GM12878 (cell line): Measurements from ENCODE around the gene DCAF12. TPM values are rescaled to one million over a fixed set of nuclear protein-coding genes. Genes with fewer than 3 reads are reported as not detected.
A peak's percentile ranks its signal among the peaks of the same experiment; 100 is the strongest.

Experiments used
- ATAC-seq: fragments of 200-7000 bp; cut with Tn5 transposase; 3 replicates; pipeline ENCODE4 v1.9.1; 2020; ENCODE audit warnings: mild to moderate bottlenecking, moderate library complexity
- BruUV-seq: library from RNA; stranded (reverse); fragments of 400-500 nt; replicated peaks from 2 replicates; lab custom pipeline; 2021; lab: Mats Ljungman, UMichigan
- CTCF ChIA-PET: fragments of 300-600 bp; sonication (Branson Sonifier 250); formaldehyde crosslinking; extraction: SDS; loops from one replicate; lab custom pipeline; 2021; ENCODE audit warnings: inconsistent platforms; lab: Yijun Ruan, JAX
- POLR2A ChIA-PET: fragments of 350-600 bp; formaldehyde crosslinking; extraction: SDS; loops from one replicate; lab custom pipeline; 2021; ENCODE audit warnings: inconsistent platforms; lab: Charles Lee
- RAD21 ChIA-PET: fragments of 300-600 bp; sonication (Branson Sonifier 250); formaldehyde crosslinking; loops from one replicate; lab custom pipeline; 2023; ENCODE audit warnings: antibody characterized with exemption; ENCODE audit not compliant: unreplicated experiment; lab: Charles Lee
- SMC1A ChIA-PET: fragments of 300-600 bp; sonication (Branson Sonifier 250); formaldehyde crosslinking; loops from one replicate; lab custom pipeline; 2023; ENCODE audit not compliant: unreplicated experiment, uncharacterized antibody; lab: Charles Lee
- DNase-seq: peaks from one replicate; pipeline ENCODE4 v3.0.0-alpha.2; 2011; ENCODE audit warnings: low read depth, low spot score
- FAIRE-seq: peaks from 3 replicates; lab custom pipeline; 2011; peaks lifted over from hg19 to GRCh38; lab: Jason Lieb, UNC
- H2AFZ ChIP-seq: 2 replicates; pipeline ENCODE4 v1.6.0; 2011; ENCODE audit warnings: low read depth, low read length, control low read depth; ENCODE audit not compliant: control insufficient read depth
- H3K27ac ChIP-seq: 2 replicates; pipeline ENCODE4 v1.5.1; 2011; ENCODE audit warnings: control low read depth; ENCODE audit not compliant: control insufficient read depth, insufficient read depth
- H3K27me3 ChIP-seq, 2 experiments: replicated peaks in 1 of 2; 2 replicates each; pipeline versions ENCODE4 v1.6.0 to v1.6.1; 2011; ENCODE audit warnings: low read length in 1 of 2; ENCODE audit not compliant: control insufficient read depth in 2 of 2, insufficient read depth in 2 of 2
- H3K36me3 ChIP-seq, 2 experiments: 2 replicates each; pipeline ENCODE4 v1.5.1; 2011; ENCODE audit warnings: low read length in 1 of 2; ENCODE audit not compliant: control insufficient read depth in 2 of 2, insufficient read depth in 2 of 2
- H3K4me1 ChIP-seq: 2 replicates; pipeline ENCODE4 v1.6.1; 2011; ENCODE audit warnings: mild to moderate bottlenecking, low read length, moderate library complexity, mixed read lengths; ENCODE audit not compliant: control insufficient read depth, insufficient read depth
- H3K4me2 ChIP-seq: 2 replicates; pipeline ENCODE4 v1.6.0; 2011; ENCODE audit warnings: control low read depth; ENCODE audit not compliant: control insufficient read depth, insufficient read depth
- H3K4me3 ChIP-seq: fragments of 200-600 bp; sonication (generic); 2 replicates; pipeline ENCODE4 v1.5.1; 2016
- H3K79me2 ChIP-seq: 2 replicates; pipeline ENCODE4 v1.6.0; 2011; ENCODE audit warnings: low read length; ENCODE audit not compliant: control insufficient read depth, insufficient read depth
- H3K9ac ChIP-seq: 2 replicates; pipeline ENCODE4 v1.8.0; 2011; ENCODE audit warnings: low read length, control low read depth, mixed read lengths; ENCODE audit not compliant: control insufficient read depth, insufficient read depth
- H3K9me3 ChIP-seq: replicated peaks from 3 replicates; pipeline ENCODE4 v1.5.1; 2011; ENCODE audit warnings: mild to moderate bottlenecking, low read length; ENCODE audit not compliant: control insufficient read depth, insufficient read depth
- H4K20me1 ChIP-seq: 2 replicates; pipeline ENCODE4 v1.6.0; 2011; ENCODE audit not compliant: control insufficient read depth, insufficient read depth
- BRCA1 ChIP-seq: IDR thresholded peaks from 2 replicates; pipeline ENCODE4 v1.6.1; 2011; ENCODE audit warnings: low read depth, low read length, improper control_type of control experiment
- IKZF2 ChIP-seq, 2 experiments: fragments of 450-650 bp; IDR thresholded peaks; 2 replicates each; pipeline ENCODE4 v1.6.1; 2017; ENCODE audit warnings: mild to moderate bottlenecking in 2 of 2, moderate library complexity in 2 of 2
- MXI1 ChIP-seq: fragments of 150-350 bp; IDR thresholded peaks from 2 replicates; pipeline ENCODE4 v1.6.1; 2011; ENCODE audit warnings: low read depth, mild to moderate bottlenecking, inconsistent platforms, low read length, improper control_type of control experiment
- MYB ChIP-seq: fragments of 150-350 bp; IDR thresholded peaks from 2 replicates; pipeline ENCODE4 v1.6.1; 2014; ENCODE audit warnings: mild to moderate bottlenecking, low read depth, low read length, borderline replicate concordance
- NBN ChIP-seq: fragments of 450-650 bp; IDR thresholded peaks from 2 replicates; pipeline ENCODE4 v1.6.1; 2016
- NR2F1 ChIP-seq: fragments of 450-650 bp; conservative IDR thresholded peaks from 2 replicates; pipeline ENCODE4 v1.6.1; 2017; ENCODE audit warnings: mild to moderate bottlenecking
- PML ChIP-seq: IDR thresholded peaks from 2 replicates; pipeline ENCODE4 v1.6.1; 2012; ENCODE audit warnings: low read length, inconsistent platforms
- POLR2A ChIP-seq: IDR thresholded peaks from 2 replicates; pipeline ENCODE4 v1.6.1; 2011; ENCODE audit warnings: low read depth, mild to moderate bottlenecking, low read length
- RAD51 ChIP-seq: fragments of 450-650 bp; IDR thresholded peaks from 2 replicates; pipeline ENCODE4 v1.6.1; 2016; ENCODE audit warnings: moderate library complexity, mild to moderate bottlenecking, inconsistent platforms
- RELB ChIP-seq: fragments of 450-650 bp; IDR thresholded peaks from 2 replicates; pipeline ENCODE4 v1.6.1; 2017; ENCODE audit warnings: low read depth, mild to moderate bottlenecking, moderate library complexity
- RFX5 ChIP-seq: IDR thresholded peaks from 2 replicates; pipeline ENCODE4 v1.6.1; 2011; ENCODE audit warnings: low read depth, low read length, improper control_type of control experiment
- RUNX3 ChIP-seq: IDR thresholded peaks from 2 replicates; pipeline ENCODE4 v1.6.1; 2012; ENCODE audit warnings: low read length, inconsistent platforms
- SRF ChIP-seq, 2 experiments: IDR thresholded peaks; 2 replicates each; pipeline ENCODE4 v1.6.1; 2011; ENCODE audit warnings: low read depth in 2 of 2, low read length in 2 of 2, mild to moderate bottlenecking in 1 of 2, moderate library complexity in 1 of 2
- YBX1 ChIP-seq: fragments of 450-650 bp; IDR thresholded peaks from 2 replicates; pipeline ENCODE4 v1.6.1; 2016; ENCODE audit warnings: antibody characterized with exemption
- ZNF592 ChIP-seq: fragments of 450-650 bp; IDR thresholded peaks from 2 replicates; pipeline ENCODE4 v1.6.1; 2017; ENCODE audit warnings: mild to moderate bottlenecking, moderate library complexity
- WGBS: methylation state at CpG from one replicate; pipeline ENCODE4 v1.1.6; 2016; ENCODE audit warnings: low lambda C conversion rate; ENCODE audit not compliant: insufficient replicate concordance, insufficient coverage; ENCODE audit errors: missing lambda C conversion rate; 5-methylcytosine and 5-hydroxymethylcytosine counted together
- in situ Hi-C: fragments of 300-500 bp; cut with MboI; formaldehyde crosslinking; loops from 9 replicates; pipeline ENCODE4 v1.14.3; 2018; ENCODE audit warnings: mixed read lengths
- intact Hi-C: fragments of 100-400 bp; cut with micrococcal nuclease; formaldehyde crosslinking; loops from one replicate; pipeline ENCODE4 v1.14.2; 2022; ENCODE audit not compliant: unreplicated experiment
- polyA plus RNA-seq, 11 experiments: library from polyadenylated mRNA; depleted of rRNA in 4 of 11; unstranded in 6 of 11; stranded (reverse) in 5 of 11; fragments of >200 nt; fragmentation: Nextera tagmentation in 4 of 11; fragmentation: Illumina TruSeq in 1 of 11; extraction: Ambion mirVana in 4 of 11; extraction: Trizol in 1 of 11; gene quantifications; 1 replicate in 1 of 11; 2 replicates in 10 of 11; pipeline versions ENCODE4 v1.2.1 to v1.2.3, GENCODE V29; 2011 to 2016; ENCODE audit warnings: inconsistent platforms in 2 of 11, missing spikeins in 2 of 11, low read depth in 1 of 11
- total RNA-seq, 4 experiments: library from RNA; depleted of rRNA in 3 of 4; stranded (reverse); fragments of >200 nt in 3 of 4; fragmentation: Illumina TruSeq in 1 of 4; extraction: Trizol in 1 of 4; gene quantifications; 2 replicates each; pipeline versions ENCODE4 v1.2.1 to v1.2.3, GENCODE V29; 2013 to 2021
- TF ChIP-seq, protein P1 (sequence below): fragments of 450-650 bp; formaldehyde crosslinking; IDR thresholded peaks from 2 replicates; pipeline ENCODE4 v1.5.0; 2022; ENCODE audit warnings: mild to moderate bottlenecking, missing genetic modification characterization

The DCAF12 gene
- total and polyA plus RNA-seq, 10 of the 15 experiments (the other 5 are each of a cell fraction or from before 2014, with no cell fraction given): 11.7 to 57.6 (median 34.6) TPM

- RAD21 ChIA-PET: no interaction called here
- SMC1A ChIA-PET: interaction anchor here (0.6 to 1.3 kb wide), 4 partner anchors 46 to 232 kb away, joined by 3 to 4 read pairs (median 3); no protein-coding TSS in a partner anchor
- H3K4me1 ChIP-seq: peaks cover 4% of the 10 kb centered on the region
- POLR2A ChIA-PET: interaction anchor here (0.6 kb wide), 1 partner anchor 104 kb away, joined by 6 read pairs; no protein-coding TSS in a partner anchor
- no peaks in the 10 kb centered on the region for H3K27me3 ChIP-seq
- peaks cover 59% of the 10 kb centered on the region for H3K79me2 ChIP-seq
- DNase-seq (peak; percentile 17), ATAC-seq (no peak), FAIRE-seq (no peak)
- H3K9me3 ChIP-seq: no peaks in the 10 kb centered on the region
- no peaks in the 10 kb centered on the region; a peak in 2 of 4 replicates for H3K36me3 ChIP-seq
- H3K9ac ChIP-seq: peak overlapping the region; percentile 67
- CTCF ChIA-PET: interaction anchor here (3.7 kb wide), 1 partner anchor 26 kb away, joined by 21 read pairs; no protein-coding TSS in a partner anchor
- peak overlapping the region; percentile 82 for H3K4me2 ChIP-seq
- H4K20me1 ChIP-seq: no peaks in the 10 kb centered on the region
- TF ChIP-seq BRCA1 (no peak), POLR2A (no peak), ZNF592 (no peak), RELB (no peak), MXI1 (peak; percentile 35; the same call in 1 of the 2 replicates), YBX1 (no peak), MYB (no peak), RAD51 (peak; percentile 52; the same call in 1 of the 2 replicates), PML (no peak), NBN (no peak), SRF (IDR thresholded peaks at IDR 0.05; ENCODE audit: low read depth in 2 of 2, low read length in 2 of 2) (no peak), RUNX3 (peak; percentile 45), NR2F1 (no peak), IKZF2 (IDR thresholded peaks at IDR 0.05) (peak in 1 of 2 experiments; percentile 18; a peak in 1 of 4 replicates), RFX5 (no peak)
- TF ChIP-seq, protein P1, sequence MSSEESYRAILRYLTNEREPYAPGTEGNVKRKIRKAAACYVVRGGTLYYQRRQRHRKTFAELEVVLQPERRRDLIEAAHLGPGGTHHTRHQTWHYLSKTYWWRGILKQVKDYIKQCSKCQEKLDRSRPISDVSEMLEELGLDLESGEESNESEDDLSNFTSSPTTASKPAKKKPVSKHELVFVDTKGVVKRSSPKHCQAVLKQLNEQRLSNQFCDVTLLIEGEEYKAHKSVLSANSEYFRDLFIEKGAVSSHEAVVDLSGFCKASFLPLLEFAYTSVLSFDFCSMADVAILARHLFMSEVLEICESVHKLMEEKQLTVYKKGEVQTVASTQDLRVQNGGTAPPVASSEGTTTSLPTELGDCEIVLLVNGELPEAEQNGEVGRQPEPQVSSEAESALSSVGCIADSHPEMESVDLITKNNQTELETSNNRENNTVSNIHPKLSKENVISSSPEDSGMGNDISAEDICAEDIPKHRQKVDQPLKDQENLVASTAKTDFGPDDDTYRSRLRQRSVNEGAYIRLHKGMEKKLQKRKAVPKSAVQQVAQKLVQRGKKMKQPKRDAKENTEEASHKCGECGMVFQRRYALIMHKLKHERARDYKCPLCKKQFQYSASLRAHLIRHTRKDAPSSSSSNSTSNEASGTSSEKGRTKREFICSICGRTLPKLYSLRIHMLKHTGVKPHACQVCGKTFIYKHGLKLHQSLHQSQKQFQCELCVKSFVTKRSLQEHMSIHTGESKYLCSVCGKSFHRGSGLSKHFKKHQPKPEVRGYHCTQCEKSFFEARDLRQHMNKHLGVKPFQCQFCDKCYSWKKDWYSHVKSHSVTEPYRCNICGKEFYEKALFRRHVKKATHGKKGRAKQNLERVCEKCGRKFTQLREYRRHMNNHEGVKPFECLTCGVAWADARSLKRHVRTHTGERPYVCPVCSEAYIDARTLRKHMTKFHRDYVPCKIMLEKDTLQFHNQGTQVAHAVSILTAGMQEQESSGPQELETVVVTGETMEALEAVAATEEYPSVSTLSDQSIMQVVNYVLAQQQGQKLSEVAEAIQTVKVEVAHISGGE (CRISPR knock-in tag): no peak
- peak overlapping the region; percentile 35 for H3K27ac ChIP-seq
- H3K4me3 ChIP-seq: peak overlapping the region; percentile 85
- H2AFZ ChIP-seq: no peak overlapping the region
- intact Hi-C loops (no loop called here), in situ Hi-C loops (no loop called here)
- no TSS peak for BruUV-seq
- WGBS: 66% methylated on average over 5 of the region's 5 CpGs
These were observed 79.6 kb downstream of the DCAF12 start for GRCh38 chr9:34046784-34047379.
